ENCODE data around the gene DISC1. TPM values are rescaled to one million over a fixed set of nuclear protein-coding genes. Genes with fewer than 3 reads are reported as not detected.
A peak's percentile ranks its signal among the peaks of the same experiment; 100 is the strongest.

The DISC1 gene
- total and polyA plus RNA-seq, 2 of the 13 experiments (the other 11 are each of a cell fraction or from before 2014, with no cell fraction given) = 4.2 to 4.6 TPM

- no peak for TF ChIP-seq MLXIP (CRISPR knock-in tag; IDR thresholded peaks at IDR 0.05; ENCODE audit: borderline replicate concordance)
- TF ChIP-seq ZFP36L1 (CRISPR knock-in tag; IDR thresholded peaks at IDR 0.05) = no peak
- TF ChIP-seq MAFG (CRISPR knock-in tag; IDR thresholded peaks at IDR 0.05) = no peak
- peak; percentile 68; the same call in 1 of the 2 replicates for TF ChIP-seq FOXP1 (IDR thresholded peaks at IDR 0.05)
- TF ChIP-seq FOXP1 (CRISPR knock-in tag; IDR thresholded peaks at IDR 0.05) = peak; percentile 79
- no peak for TF ChIP-seq CTCF (CRISPR knock-in tag; IDR thresholded peaks at IDR 0.05)
- TF ChIP-seq ISX (CRISPR knock-in tag; conservative IDR thresholded peaks at IDR 0.05) = no peak
- TF ChIP-seq MED1 (CRISPR knock-in tag; IDR thresholded peaks at IDR 0.05) = peak; percentile 62
- no peak for TF ChIP-seq SNAPC2 (CRISPR knock-in tag; IDR thresholded peaks at IDR 0.05)
- no peak for TF ChIP-seq ARID4A (CRISPR knock-in tag; IDR thresholded peaks at IDR 0.05; ENCODE audit: borderline replicate concordance)
- TF ChIP-seq TCF7L2 (IDR thresholded peaks at IDR 0.05; ENCODE audit: low read depth, low read length) = peak; percentile 9
- TF ChIP-seq AKNA (CRISPR knock-in tag; IDR thresholded peaks at IDR 0.05; ENCODE audit: borderline replicate concordance) = no peak
- peak; percentile 60 for TF ChIP-seq RARA (CRISPR knock-in tag; IDR thresholded peaks at IDR 0.05)
These were observed 215.2 kb downstream of the DISC1 start (continued) for GRCh38 chr1:231841616-231842344.
